ENCODE data around the gene CD52. TPM values are rescaled to one million over a fixed set of nuclear protein-coding genes. Genes with fewer than 3 reads are reported as not detected.

CD52 gene
- total and polyA plus RNA-seq, 2 of the 13 experiments (the other 11 are each of a cell fraction or from before 2014, with no cell fraction given) = 0.32 TPM; not detected in 1

- TF ChIP-seq ARID2 (CRISPR knock-in tag; IDR thresholded peaks at IDR 0.05; ENCODE audit: borderline replicate concordance) = 0 out of 2 replicates have a peak, but pooled peaks have one; percentile 62
- peak; percentile 82; the same call in 1 of the 2 replicates for TF ChIP-seq NCOR1 (IDR thresholded peaks at IDR 0.05; ENCODE audit: borderline replicate concordance, low read length)
- 0 out of 2 replicates have a peak, but pooled peaks have one; percentile 72 for TF ChIP-seq ZNF839 (CRISPR knock-in tag; IDR thresholded peaks at IDR 0.05; ENCODE audit: borderline replicate concordance)
- TF ChIP-seq TCF12 (IDR thresholded peaks at IDR 0.05) = no peak
- peak; percentile 49; the same call in 1 of the 2 replicates for TF ChIP-seq TCF12 (CRISPR knock-in tag; IDR thresholded peaks at IDR 0.05)
- TF ChIP-seq SNAPC4 (CRISPR knock-in tag; IDR thresholded peaks at IDR 0.05) = no peak
- peak; percentile 58; the same call in 1 of the 2 replicates for TF ChIP-seq KMT2B (CRISPR knock-in tag; IDR thresholded peaks at IDR 0.05)
- TF ChIP-seq HNF4G (IDR thresholded peaks at IDR 0.05; ENCODE audit: borderline replicate concordance, low read depth, low read length) = peak; percentile 91
- TF ChIP-seq HNF4G (CRISPR knock-in tag; IDR thresholded peaks at IDR 0.05; ENCODE audit: borderline replicate concordance, low read depth) = peak; percentile 55; the same call in 1 of the 2 replicates
- peak; percentile 47; the same call in 1 of the 2 replicates for TF ChIP-seq IKZF5 (CRISPR knock-in tag; IDR thresholded peaks at IDR 0.05)
- no peak for TF ChIP-seq ZNF12 (CRISPR knock-in tag; IDR thresholded peaks at IDR 0.05)
- 0 out of 2 replicates have a peak, but pooled peaks have one; percentile 49 for TF ChIP-seq SSRP1 (CRISPR knock-in tag; IDR thresholded peaks at IDR 0.05)
- TF ChIP-seq HNF4A (CRISPR knock-in tag; IDR thresholded peaks at IDR 0.05) = peak; percentile 89
- no peak for TF ChIP-seq HNF1A (IDR thresholded peaks at IDR 0.05; ENCODE audit: low read depth)
- TF ChIP-seq HNF1A (CRISPR knock-in tag; IDR thresholded peaks at IDR 0.05; ENCODE audit: borderline replicate concordance) = no peak; the same call in 1 of the 2 replicates
- TF ChIP-seq ETV5 (CRISPR knock-in tag; IDR thresholded peaks at IDR 0.05; ENCODE audit: borderline replicate concordance) = peak; percentile 45; the same call in 1 of the 2 replicates
These were observed 40.9 kb downstream of the CD52 start (continued) for GRCh38 chr1:26358411-26359384.

Data from HepG2 (cell line).